HEK293 (cell line): ENCODE data around the gene CTDSP2.

ENCODE experiments used
- GLIS1 ChIP-seq: fragments of 450-650 bp; formaldehyde crosslinking; IDR thresholded peaks from 2 replicates; pipeline ENCODE4 v1.5.1; 2016; ENCODE audit warnings: missing biosample characterization, missing genetic modification characterization
- KLF16 ChIP-seq: fragments of 450-650 bp; formaldehyde crosslinking; IDR thresholded peaks from 2 replicates; pipeline ENCODE4 v1.5.1; 2017; ENCODE audit warnings: missing biosample characterization, missing genetic modification characterization
- RBAK ChIP-seq: fragments of 450-650 bp; formaldehyde crosslinking; IDR thresholded peaks from 2 replicates; pipeline ENCODE4 v1.5.1; 2016; ENCODE audit warnings: missing biosample characterization, missing genetic modification characterization
- TRIM28 ChIP-seq: IDR thresholded peaks from 2 replicates; pipeline ENCODE4 v1.6.1; 2011; ENCODE audit warnings: low read length, control low read depth, borderline replicate concordance
- ZNF248 ChIP-seq: fragments of 450-650 bp; formaldehyde crosslinking; IDR thresholded peaks from 2 replicates; pipeline ENCODE4 v1.5.1; 2017; ENCODE audit warnings: missing biosample characterization, missing genetic modification characterization
- ZNF473 ChIP-seq: fragments of 450-650 bp; formaldehyde crosslinking; IDR thresholded peaks from 2 replicates; pipeline ENCODE4 v1.5.1; 2017; ENCODE audit warnings: missing biosample characterization, missing genetic modification characterization
- ZNF629 ChIP-seq: fragments of 450-650 bp; formaldehyde crosslinking; IDR thresholded peaks from 2 replicates; pipeline ENCODE4 v1.5.1; 2017; ENCODE audit warnings: missing biosample characterization, missing genetic modification characterization
- ZNF654 ChIP-seq: fragments of 450-650 bp; formaldehyde crosslinking; IDR thresholded peaks from 2 replicates; pipeline ENCODE4 v1.5.1; 2016; ENCODE audit warnings: low read depth, missing biosample characterization, missing genetic modification characterization
- ZNF791 ChIP-seq: fragments of 450-650 bp; formaldehyde crosslinking; IDR thresholded peaks from 2 replicates; pipeline ENCODE4 v1.5.1; 2016; ENCODE audit warnings: missing biosample characterization, missing genetic modification characterization
- TF ChIP-seq, protein P1 (sequence below): fragments of 450-650 bp; formaldehyde crosslinking; IDR thresholded peaks from 2 replicates; pipeline ENCODE4 v1.5.1; 2016; ENCODE audit warnings: missing biosample characterization, missing genetic modification characterization
- TF ChIP-seq, protein P2 (sequence below): fragments of 450-650 bp; formaldehyde crosslinking; conservative IDR thresholded peaks from 2 replicates; pipeline ENCODE4 v1.5.1; 2016; ENCODE audit warnings: low read depth, missing biosample characterization, missing genetic modification characterization
- TF ChIP-seq, protein P3 (sequence below): fragments of 450-650 bp; formaldehyde crosslinking; IDR thresholded peaks from 2 replicates; pipeline ENCODE4 v1.5.1; 2016; ENCODE audit warnings: missing biosample characterization, missing genetic modification characterization
- TF ChIP-seq, protein P4 (sequence below): sonication (generic); formaldehyde crosslinking; IDR thresholded peaks from 2 replicates; pipeline ENCODE4 v1.8.1; 2022; ENCODE audit warnings: mild to moderate bottlenecking, moderate library complexity, missing genetic modification reagents

The CTDSP2 gene

DNA sequence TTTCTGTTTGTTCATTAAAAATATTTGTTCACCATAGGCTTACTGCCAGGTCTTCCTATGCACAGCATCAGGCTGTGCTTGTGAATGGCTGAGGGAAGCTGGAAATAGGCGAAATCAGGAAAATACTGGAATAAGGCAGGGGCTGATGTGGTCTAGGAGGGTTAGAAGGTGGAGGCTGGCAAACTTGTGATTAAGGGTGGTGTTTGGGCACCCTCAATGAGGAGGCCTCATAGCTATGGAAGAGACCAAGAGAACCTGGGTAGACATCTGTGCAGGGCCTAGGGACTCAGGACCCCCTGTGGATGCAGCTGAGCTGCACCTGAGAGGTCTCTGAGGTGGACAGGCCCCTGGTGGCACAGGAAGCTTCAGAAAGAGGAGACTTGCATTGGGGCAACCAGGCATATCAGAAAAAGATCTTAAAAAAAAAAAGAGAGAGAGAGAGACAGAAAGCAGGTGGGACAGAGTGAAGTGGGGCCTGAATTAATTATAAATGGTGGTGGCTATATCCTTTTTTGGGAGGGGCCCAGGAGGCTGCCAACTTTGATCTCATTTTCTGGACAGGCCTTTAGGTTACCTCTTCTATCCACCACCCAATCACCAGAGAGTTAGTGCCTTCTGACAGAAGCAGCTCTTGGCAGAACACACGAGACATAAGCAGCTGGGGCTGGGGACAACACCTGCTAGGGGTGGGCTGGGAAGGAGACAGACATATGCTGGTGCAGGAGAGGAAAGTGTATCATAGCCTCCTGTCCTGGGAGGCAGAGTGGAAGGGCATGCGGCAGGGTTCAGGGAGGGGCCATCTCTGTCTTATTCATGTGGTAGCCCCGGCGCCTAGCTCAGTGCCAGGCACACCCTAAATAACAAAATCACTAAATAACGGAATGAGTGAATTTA is 48.1 kb upstream of the CTDSP2 start (continued):
- TF ChIP-seq ZNF629 (tag by site-specific recombination) (no peak), ZNF248 (tag by site-specific recombination) (no peak), RBAK (tag by site-specific recombination) (no peak), ZNF791 (tag by site-specific recombination) (no peak), KLF16 (tag by site-specific recombination) (no peak), TRIM28 (no peak), ZNF654 (no peak), GLIS1 (tag by site-specific recombination) (peak; percentile 39; the same call in 1 of the 2 replicates), ZNF473 (no peak)
- TF ChIP-seq, protein P1, sequence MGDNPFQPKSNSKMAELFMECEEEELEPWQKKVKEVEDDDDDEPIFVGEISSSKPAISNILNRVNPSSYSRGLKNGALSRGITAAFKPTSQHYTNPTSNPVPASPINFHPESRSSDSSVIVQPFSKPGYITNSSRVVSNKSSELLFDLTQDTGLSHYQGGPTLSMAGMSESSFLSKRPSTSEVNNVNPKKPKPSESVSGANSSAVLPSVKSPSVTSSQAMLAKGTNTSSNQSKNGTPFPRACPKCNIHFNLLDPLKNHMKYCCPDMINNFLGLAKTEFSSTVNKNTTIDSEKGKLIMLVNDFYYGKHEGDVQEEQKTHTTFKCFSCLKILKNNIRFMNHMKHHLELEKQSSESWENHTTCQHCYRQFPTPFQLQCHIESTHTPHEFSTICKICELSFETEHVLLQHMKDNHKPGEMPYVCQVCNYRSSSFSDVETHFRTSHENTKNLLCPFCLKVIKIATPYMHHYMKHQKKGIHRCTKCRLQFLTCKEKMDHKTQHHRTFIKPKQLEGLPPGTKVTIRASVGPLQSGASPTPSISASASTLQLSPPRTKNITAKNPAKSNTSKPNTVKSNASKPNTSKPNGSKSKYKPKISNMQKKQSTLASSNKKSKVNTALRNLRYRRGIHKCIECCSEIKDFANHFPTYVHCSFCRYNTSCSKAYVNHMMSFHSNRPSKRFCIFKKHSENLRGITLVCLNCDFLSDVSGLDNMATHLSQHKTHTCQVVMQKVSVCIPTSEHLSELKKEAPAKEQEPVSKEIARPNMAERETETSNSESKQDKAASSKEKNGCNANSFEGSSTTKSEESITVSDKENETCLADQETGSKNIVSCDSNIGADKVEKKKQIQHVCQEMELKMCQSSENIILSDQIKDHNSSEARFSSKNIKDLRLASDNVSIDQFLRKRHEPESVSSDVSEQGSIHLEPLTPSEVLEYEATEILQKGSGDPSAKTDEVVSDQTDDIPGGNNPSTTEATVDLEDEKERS = no peak
- TF ChIP-seq, protein P2, sequence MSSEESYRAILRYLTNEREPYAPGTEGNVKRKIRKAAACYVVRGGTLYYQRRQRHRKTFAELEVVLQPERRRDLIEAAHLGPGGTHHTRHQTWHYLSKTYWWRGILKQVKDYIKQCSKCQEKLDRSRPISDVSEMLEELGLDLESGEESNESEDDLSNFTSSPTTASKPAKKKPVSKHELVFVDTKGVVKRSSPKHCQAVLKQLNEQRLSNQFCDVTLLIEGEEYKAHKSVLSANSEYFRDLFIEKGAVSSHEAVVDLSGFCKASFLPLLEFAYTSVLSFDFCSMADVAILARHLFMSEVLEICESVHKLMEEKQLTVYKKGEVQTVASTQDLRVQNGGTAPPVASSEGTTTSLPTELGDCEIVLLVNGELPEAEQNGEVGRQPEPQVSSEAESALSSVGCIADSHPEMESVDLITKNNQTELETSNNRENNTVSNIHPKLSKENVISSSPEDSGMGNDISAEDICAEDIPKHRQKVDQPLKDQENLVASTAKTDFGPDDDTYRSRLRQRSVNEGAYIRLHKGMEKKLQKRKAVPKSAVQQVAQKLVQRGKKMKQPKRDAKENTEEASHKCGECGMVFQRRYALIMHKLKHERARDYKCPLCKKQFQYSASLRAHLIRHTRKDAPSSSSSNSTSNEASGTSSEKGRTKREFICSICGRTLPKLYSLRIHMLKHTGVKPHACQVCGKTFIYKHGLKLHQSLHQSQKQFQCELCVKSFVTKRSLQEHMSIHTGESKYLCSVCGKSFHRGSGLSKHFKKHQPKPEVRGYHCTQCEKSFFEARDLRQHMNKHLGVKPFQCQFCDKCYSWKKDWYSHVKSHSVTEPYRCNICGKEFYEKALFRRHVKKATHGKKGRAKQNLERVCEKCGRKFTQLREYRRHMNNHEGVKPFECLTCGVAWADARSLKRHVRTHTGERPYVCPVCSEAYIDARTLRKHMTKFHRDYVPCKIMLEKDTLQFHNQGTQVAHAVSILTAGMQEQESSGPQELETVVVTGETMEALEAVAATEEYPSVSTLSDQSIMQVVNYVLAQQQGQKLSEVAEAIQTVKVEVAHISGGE (tag by site-specific recombination) = no peak
- TF ChIP-seq, protein P3, sequence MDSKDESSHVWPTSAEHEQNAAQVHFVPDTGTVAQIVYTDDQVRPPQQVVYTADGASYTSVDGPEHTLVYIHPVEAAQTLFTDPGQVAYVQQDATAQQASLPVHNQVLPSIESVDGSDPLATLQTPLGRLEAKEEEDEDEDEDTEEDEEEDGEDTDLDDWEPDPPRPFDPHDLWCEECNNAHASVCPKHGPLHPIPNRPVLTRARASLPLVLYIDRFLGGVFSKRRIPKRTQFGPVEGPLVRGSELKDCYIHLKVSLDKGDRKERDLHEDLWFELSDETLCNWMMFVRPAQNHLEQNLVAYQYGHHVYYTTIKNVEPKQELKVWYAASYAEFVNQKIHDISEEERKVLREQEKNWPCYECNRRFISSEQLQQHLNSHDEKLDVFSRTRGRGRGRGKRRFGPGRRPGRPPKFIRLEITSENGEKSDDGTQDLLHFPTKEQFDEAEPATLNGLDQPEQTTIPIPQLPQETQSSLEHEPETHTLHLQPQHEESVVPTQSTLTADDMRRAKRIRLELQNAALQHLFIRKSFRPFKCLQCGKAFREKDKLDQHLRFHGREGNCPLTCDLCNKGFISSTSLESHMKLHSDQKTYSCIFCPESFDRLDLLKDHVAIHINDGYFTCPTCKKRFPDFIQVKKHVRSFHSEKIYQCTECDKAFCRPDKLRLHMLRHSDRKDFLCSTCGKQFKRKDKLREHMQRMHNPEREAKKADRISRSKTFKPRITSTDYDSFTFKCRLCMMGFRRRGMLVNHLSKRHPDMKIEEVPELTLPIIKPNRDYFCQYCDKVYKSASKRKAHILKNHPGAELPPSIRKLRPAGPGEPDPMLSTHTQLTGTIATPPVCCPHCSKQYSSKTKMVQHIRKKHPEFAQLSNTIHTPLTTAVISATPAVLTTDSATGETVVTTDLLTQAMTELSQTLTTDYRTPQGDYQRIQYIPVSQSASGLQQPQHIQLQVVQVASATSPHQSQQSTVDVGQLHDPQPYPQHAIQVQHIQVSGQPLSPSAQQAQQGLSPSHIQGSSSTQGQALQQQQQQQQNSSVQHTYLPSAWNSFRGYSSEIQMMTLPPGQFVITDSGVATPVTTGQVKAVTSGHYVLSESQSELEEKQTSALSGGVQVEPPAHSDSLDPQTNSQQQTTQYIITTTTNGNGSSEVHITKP (tag by site-specific recombination) = peak; percentile 85
- TF ChIP-seq, protein P4, sequence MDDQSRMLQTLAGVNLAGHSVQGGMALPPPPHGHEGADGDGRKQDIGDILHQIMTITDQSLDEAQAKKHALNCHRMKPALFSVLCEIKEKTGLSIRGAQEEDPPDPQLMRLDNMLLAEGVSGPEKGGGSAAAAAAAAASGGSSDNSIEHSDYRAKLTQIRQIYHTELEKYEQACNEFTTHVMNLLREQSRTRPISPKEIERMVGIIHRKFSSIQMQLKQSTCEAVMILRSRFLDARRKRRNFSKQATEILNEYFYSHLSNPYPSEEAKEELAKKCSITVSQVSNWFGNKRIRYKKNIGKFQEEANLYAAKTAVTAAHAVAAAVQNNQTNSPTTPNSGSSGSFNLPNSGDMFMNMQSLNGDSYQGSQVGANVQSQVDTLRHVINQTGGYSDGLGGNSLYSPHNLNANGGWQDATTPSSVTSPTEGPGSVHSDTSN (CRISPR knock-in tag) = no peak
